OCI-LY3 (cell line): ENCODE results near the gene GATAD1.

Experiments used
- EZH2phosphoT487 ChIP-seq: fragments of 200-600 bp; shearing (Covaris generic); IDR thresholded peaks from 2 replicates; pipeline ENCODE4 v1.6.1; 2018; ENCODE audit warnings: antibody characterized with exemption, mixed run types, low read depth
- TF ChIP-seq, protein P1 (sequence below): fragments of 200-600, 300-600 bp; sonication (generic); IDR thresholded peaks from 2 replicates; pipeline ENCODE4 v1.5.1; 2014; ENCODE audit warnings: antibody characterized with exemption, low read length, low read depth

DNA sequence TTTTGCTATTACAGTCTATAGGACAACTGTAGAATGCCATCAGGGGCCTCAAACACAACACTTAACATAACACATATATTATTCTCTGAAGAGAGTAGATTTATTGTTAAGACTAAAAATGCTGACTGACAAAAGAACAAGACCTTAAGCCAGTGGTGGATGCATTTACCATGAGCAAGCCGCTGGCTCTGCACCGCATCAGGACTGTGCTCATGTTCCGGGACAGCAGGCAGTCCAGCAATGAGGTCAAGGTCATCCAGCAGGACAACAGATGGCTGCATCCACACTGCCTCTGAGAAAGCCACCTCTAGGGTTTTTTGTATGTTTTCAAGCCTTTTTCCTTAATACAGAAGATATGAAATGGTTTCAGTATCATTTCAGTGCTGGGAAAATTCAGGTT is 57.3 kb downstream of the GATAD1 start:
- TF ChIP-seq, protein P1, sequence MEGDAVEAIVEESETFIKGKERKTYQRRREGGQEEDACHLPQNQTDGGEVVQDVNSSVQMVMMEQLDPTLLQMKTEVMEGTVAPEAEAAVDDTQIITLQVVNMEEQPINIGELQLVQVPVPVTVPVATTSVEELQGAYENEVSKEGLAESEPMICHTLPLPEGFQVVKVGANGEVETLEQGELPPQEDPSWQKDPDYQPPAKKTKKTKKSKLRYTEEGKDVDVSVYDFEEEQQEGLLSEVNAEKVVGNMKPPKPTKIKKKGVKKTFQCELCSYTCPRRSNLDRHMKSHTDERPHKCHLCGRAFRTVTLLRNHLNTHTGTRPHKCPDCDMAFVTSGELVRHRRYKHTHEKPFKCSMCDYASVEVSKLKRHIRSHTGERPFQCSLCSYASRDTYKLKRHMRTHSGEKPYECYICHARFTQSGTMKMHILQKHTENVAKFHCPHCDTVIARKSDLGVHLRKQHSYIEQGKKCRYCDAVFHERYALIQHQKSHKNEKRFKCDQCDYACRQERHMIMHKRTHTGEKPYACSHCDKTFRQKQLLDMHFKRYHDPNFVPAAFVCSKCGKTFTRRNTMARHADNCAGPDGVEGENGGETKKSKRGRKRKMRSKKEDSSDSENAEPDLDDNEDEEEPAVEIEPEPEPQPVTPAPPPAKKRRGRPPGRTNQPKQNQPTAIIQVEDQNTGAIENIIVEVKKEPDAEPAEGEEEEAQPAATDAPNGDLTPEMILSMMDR = no peak
- TF ChIP-seq EZH2phosphoT487 = no peak
